OCI-LY7 (cell line): ENCODE measurements around the gene DOK3.

Source experiments
- CTCF ChIP-seq: fragments of 200-600 bp; sonication (generic); conservative IDR thresholded peaks from 2 replicates; pipeline ENCODE4 v1.5.1; 2014; ENCODE audit warnings: mild to moderate bottlenecking, antibody characterized with exemption, low read length, moderate library complexity, mixed read lengths
- EZH2phosphoT487 ChIP-seq: fragments of 200-600 bp; sonication (generic); IDR thresholded peaks from 2 replicates; pipeline ENCODE4 v1.6.1; 2018; ENCODE audit warnings: low read depth, borderline replicate concordance, mild to moderate bottlenecking, mixed run types, antibody characterized with exemption, low read length, moderate library complexity, mixed read lengths

GRCh38 chr5:177497292-177498012, 12.2 kb downstream of the DOK3 start, which contains the start of gene PDLIM7:
- TF ChIP-seq CTCF (no peak), EZH2phosphoT487 (no peak)
